Endothelial cell of umbilical vein (primary cell): ENCODE measurements around the gene RAD9A. TPM values are rescaled to one million over a fixed set of nuclear protein-coding genes. Genes with fewer than 3 reads are reported as not detected.
A peak's percentile ranks its signal among the peaks of the same experiment; 100 is the strongest.

ENCODE experiments used
- BruUV-seq: library from RNA; stranded (reverse); fragments of 400-500 nt; replicated peaks from 2 replicates; lab custom pipeline; 2021; lab: Mats Ljungman, UMichigan
- CTCF ChIA-PET: fragments of 300-600, 350-600 bp; sonication (Branson Sonifier 250); formaldehyde crosslinking; loops from one replicate; lab custom pipeline; 2021; ENCODE audit warnings: antibody characterized with exemption, inconsistent platforms; lab: Charles Lee
- POLR2A ChIA-PET: fragments of 300-600, 350-600 bp; sonication (Branson Sonifier 250); formaldehyde crosslinking; loops from one replicate; lab custom pipeline; 2021; ENCODE audit warnings: antibody characterized with exemption, inconsistent platforms; lab: Charles Lee
- DNase-seq: peaks from one replicate; pipeline ENCODE4 v3.0.0-alpha.2; 2011; ENCODE audit warnings: low read depth, low spot score
- FAIRE-seq: peaks from 2 replicates; lab custom pipeline; 2011; peaks lifted over from hg19 to GRCh38; lab: Jason Lieb, UNC
- H2AFZ ChIP-seq: 2 replicates; pipeline ENCODE4 v1.6.0; 2012; ENCODE audit warnings: low read depth, low read length, control low read depth, inconsistent platforms
- H3K27ac ChIP-seq: 2 replicates; pipeline ENCODE4 v1.5.1; 2011; ENCODE audit warnings: low read depth, mild to moderate bottlenecking, control low read depth, low read length, moderate library complexity; ENCODE audit not compliant: insufficient read depth
- H3K27me3 ChIP-seq, 2 experiments: 2 replicates each; pipeline versions ENCODE4 v1.6.0 to v1.6.1; 2011; ENCODE audit warnings: low read length in 2 of 2, mixed read lengths in 1 of 2; ENCODE audit not compliant: control insufficient read depth in 2 of 2, insufficient read depth in 2 of 2
- H3K36me3 ChIP-seq, 2 experiments: 2 replicates in 1 of 2; 3 replicates in 1 of 2; pipeline ENCODE4 v1.5.1; 2011; ENCODE audit warnings: low read length in 2 of 2, mild to moderate bottlenecking in 1 of 2, moderate library complexity in 1 of 2; ENCODE audit not compliant: control insufficient read depth in 2 of 2, insufficient read depth in 2 of 2; ENCODE audit errors: extremely low read depth in 1 of 2
- H3K4me1 ChIP-seq: 3 replicates; pipeline ENCODE4 v1.5.1; 2011; ENCODE audit warnings: mild to moderate bottlenecking, low read length; ENCODE audit not compliant: control insufficient read depth, insufficient read depth; ENCODE audit errors: extremely low read depth
- H3K4me2 ChIP-seq: 2 replicates; pipeline ENCODE4 v1.6.1; 2011; ENCODE audit warnings: low read length, control low read depth, mixed read lengths; ENCODE audit not compliant: insufficient read depth
- H3K4me3 ChIP-seq, 3 experiments: fragments of 200-600 bp in 1 of 3; sonication (generic), shearing (Covaris generic) in 1 of 3; replicated peaks in 1 of 3; 2 replicates each; pipeline ENCODE4 v1.5.1; 2011 to 2016; ENCODE audit warnings: control low read depth in 3 of 3, low read length in 3 of 3, mild to moderate bottlenecking in 2 of 3, inconsistent platforms in 1 of 3, low read depth in 1 of 3, moderate library complexity in 1 of 3; ENCODE audit not compliant: insufficient read depth in 1 of 3
- H3K79me2 ChIP-seq: 2 replicates; pipeline ENCODE4 v1.6.0; 2012; ENCODE audit warnings: low read length, inconsistent platforms; ENCODE audit not compliant: control insufficient read depth, insufficient read depth
- H3K9ac ChIP-seq: replicated peaks from 2 replicates; pipeline ENCODE3; 2011; ENCODE audit warnings: low read length, control low read depth; ENCODE audit not compliant: insufficient read depth; ENCODE audit errors: extremely low read depth
- H3K9me1 ChIP-seq: replicated peaks from 3 replicates; pipeline ENCODE4 v1.6.0; 2011; ENCODE audit warnings: mild to moderate bottlenecking, low read length; ENCODE audit not compliant: control insufficient read depth, insufficient read depth; ENCODE audit errors: extremely low read depth
- H3K9me3 ChIP-seq: replicated peaks from 2 replicates; pipeline ENCODE4 v1.5.1; 2012; ENCODE audit warnings: low read length, inconsistent platforms; ENCODE audit not compliant: control insufficient read depth, insufficient read depth
- H4K20me1 ChIP-seq: replicated peaks from 2 replicates; pipeline ENCODE3; 2011; ENCODE audit warnings: mild to moderate bottlenecking, low read length; ENCODE audit not compliant: control insufficient read depth, insufficient read depth; ENCODE audit errors: extremely low read depth
- EZH2 ChIP-seq: IDR thresholded peaks from 2 replicates; pipeline ENCODE4 v1.6.1; 2012; ENCODE audit warnings: borderline replicate concordance, low read depth, mild to moderate bottlenecking, moderate library complexity, low read length, inconsistent platforms; ENCODE audit not compliant: severe bottlenecking
- FOS ChIP-seq: IDR thresholded peaks from 2 replicates; pipeline ENCODE4 v1.6.1; 2011; ENCODE audit warnings: mild to moderate bottlenecking, low read length, moderate library complexity, borderline replicate concordance; ENCODE audit not compliant: insufficient read depth
- GATA2 ChIP-seq: IDR thresholded peaks from 2 replicates; pipeline ENCODE4 v1.7.0; 2011; ENCODE audit warnings: low read depth, mild to moderate bottlenecking, moderate library complexity, mixed read lengths, low read length; ENCODE audit not compliant: insufficient read length, insufficient read depth
- JUN ChIP-seq: IDR thresholded peaks from 2 replicates; pipeline ENCODE4 v1.6.1; 2011; ENCODE audit warnings: borderline replicate concordance, low read depth; ENCODE audit not compliant: insufficient read length, insufficient read depth
- MYC ChIP-seq: IDR thresholded peaks from one replicate; pipeline ENCODE4 v1.6.1; 2011; ENCODE audit warnings: mild to moderate bottlenecking, low read depth, low read length
- POLR2A ChIP-seq: IDR thresholded peaks from 2 replicates; pipeline ENCODE4 v1.6.1; 2012; ENCODE audit warnings: low read depth, mild to moderate bottlenecking, control low read depth, low read length
- POLR2AphosphoS5 ChIP-seq: IDR thresholded peaks from 2 replicates; pipeline ENCODE4 v1.6.1; 2012; ENCODE audit warnings: low read depth, mild to moderate bottlenecking, control low read depth, low read length, moderate library complexity; ENCODE audit not compliant: insufficient read depth
- dilution Hi-C: fragments of 300-500 bp; cut with MboI; formaldehyde crosslinking; loops from one replicate; pipeline ENCODE4 v1.15.0; 2019; ENCODE audit warnings: low sequenced_read_pairs; ENCODE audit not compliant: extremely low pct_ligation_motif_present
- intact Hi-C: fragments of 100-400 bp; cut with micrococcal nuclease; formaldehyde crosslinking; loops from one replicate; pipeline ENCODE4 v1.10.0; 2022
- polyA plus RNA-seq, 4 experiments: library from polyadenylated mRNA; depleted of rRNA in 3 of 4; stranded (reverse) in 3 of 4; unstranded in 1 of 4; fragments of >200 nt; gene quantifications; 2 replicates each; pipeline versions ENCODE4 v1.2.1 to v1.2.3, GENCODE V29; 2011 to 2012; ENCODE audit warnings: missing spikeins in 1 of 4
- total RNA-seq: library from RNA; stranded (reverse); gene quantifications from 2 replicates; pipeline ENCODE4 v1.2.3, GENCODE V29; 2021
- TF ChIP-seq, protein P1 (sequence below), 2 donors: IDR thresholded peaks; 1 replicate in 1 of 2; 2 replicates in 1 of 2; pipeline ENCODE4 v1.5.1; 2011; ENCODE audit warnings: low read length in 2 of 2, mild to moderate bottlenecking in 2 of 2, moderate library complexity in 2 of 2, control low read depth in 1 of 2, inconsistent platforms in 1 of 2, low read depth in 1 of 2; ENCODE audit not compliant: insufficient read depth in 1 of 2; ENCODE audit errors: extremely low read depth in 1 of 2
- TF ChIP-seq, protein P2 (sequence below): IDR thresholded peaks from 2 replicates; pipeline ENCODE4 v1.6.1; 2011; ENCODE audit not compliant: insufficient read depth, insufficient read length

The RAD9A gene
- total and polyA plus RNA-seq, 2 donors (not counting 3 experiments of a cell fraction or from before 2014, with no cell fraction given) = 18.4 to 22.2 TPM

DNA sequence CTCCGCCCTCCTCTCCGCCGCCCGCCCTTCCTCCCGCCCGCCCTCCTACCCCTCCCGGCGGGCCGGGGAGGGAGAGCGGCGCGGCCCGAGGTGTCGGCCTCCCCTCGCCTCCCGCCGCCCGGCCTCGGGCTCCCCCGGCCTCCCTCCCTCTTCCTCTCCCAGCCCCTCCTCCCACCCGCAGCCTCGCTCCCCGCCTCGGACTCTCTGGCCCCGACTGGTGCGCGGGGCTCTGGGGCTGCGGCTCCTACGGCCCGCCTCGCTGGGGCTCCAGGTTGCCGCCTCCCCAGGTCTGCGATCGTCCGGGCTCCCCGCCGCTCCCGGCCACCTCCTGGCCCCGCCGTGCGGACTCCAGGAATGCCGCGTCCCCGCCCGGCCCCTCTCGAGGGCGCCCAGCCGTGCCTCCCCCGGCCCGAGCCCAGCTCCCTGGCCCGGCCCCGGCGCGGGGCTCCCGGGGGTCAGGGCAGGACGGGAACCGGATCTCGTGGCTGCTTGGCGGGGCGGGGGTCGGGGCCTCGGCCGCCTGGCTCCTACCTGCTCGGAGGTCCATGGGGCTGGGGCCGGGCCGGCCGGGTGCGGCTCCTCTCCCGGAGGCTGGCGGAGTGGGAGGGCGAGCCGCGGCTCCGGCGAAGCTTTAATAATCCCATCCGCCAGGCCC, 18.7 kb upstream of the RAD9A start, which contains the start of gene CLCF1:
Gene CLCF1, minus strand, starts transcription at position 606 of the 655 bp plus-strand sequence. Its CDS starts 59 bp downstream, at position 547.
- Histone ChIP-seq H3K9ac (peak within 1 kb of the TSS; percentile 67), H3K4me1 (peaks cover 38% of the 10 kb centered on the region), H2AFZ (peak within 1 kb of the TSS; percentile 30), H3K36me3 (no peaks in the 10 kb centered on the region), H3K9me3 (no peaks in the 10 kb centered on the region), H3K79me2 (peaks cover 14% of the 10 kb centered on the region), H4K20me1 (no peaks in the 10 kb centered on the region), H3K9me1 (no peaks in the 10 kb centered on the region), H3K4me3 (peak within 1 kb of the TSS; percentile 51 to 86 (median 64)), H3K4me2 (peak within 1 kb of the TSS; percentile 64), H3K27ac (peak within 1 kb of the TSS; percentile 63), H3K27me3 (peaks cover 0 to 3% of the 10 kb centered on the region in 2 experiments)
- BruUV-seq = TSS peak; percentile 38
- DNase-seq = no peak
- peak; percentile 59 for FAIRE-seq
- dilution Hi-C loops (no loop called here), intact Hi-C loops (no loop called here)
- CTCF ChIA-PET = interaction anchor here (0.7 to 19.7 kb wide), 8 partner anchors 8 to 313 kb away, joined by 3 to 1051 read pairs (median 9); partner anchors contain the start of genes POLD4 and PPP1CA
- POLR2A ChIA-PET = interaction anchor here (0.6 to 1.4 kb wide), 2 partner anchors 9 to 16 kb away, joined by 3 read pairs; no protein-coding TSS in a partner anchor
- TF ChIP-seq GATA2 = no peak
- peak; percentile 72 for TF ChIP-seq POLR2A

DNA sequence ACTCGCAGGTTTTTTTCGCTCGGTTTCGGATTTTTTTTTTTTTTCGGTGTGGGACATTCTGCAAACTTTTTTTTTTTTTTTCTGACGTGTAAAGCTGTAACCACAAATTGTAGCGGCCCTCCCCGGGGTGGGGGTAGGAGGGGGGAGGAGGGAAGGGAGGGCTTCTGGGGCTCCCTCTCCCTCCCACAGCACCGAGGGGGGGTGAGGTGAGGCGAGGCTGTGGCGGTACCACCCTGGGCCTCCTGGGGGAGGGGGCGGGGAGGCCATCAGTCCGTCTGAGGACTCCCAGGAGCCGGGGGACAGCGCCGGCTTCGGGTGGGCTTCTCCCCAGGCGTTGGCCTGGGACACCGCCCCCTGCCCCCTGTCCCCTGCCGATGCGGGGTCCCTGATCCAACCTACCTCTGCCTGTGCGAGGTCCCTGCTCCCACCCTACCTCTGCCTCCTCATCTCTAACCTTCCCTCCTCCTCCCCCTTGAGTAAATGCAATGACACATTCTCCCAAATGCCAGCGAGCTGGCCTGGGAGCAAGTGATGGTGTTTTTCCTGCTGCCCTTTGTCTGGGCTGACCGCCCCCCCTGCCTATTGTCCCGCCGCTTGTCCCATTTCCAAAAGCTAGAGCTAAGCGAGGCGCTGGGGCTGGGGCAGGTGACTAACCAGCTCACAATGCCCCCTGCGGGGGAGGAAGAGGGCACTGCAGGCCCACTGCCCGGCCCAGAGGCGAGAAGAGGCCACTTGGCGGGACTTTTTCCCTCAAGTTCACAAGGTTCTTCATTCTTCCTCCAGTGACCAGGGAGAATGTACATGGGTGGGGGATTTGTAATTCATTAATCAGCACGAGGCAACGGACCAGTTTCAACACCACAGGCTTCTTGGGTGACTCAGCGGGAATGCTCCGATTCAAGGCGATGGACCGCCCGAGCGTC, 17.9 kb upstream of the RAD9A start:
- dilution Hi-C loops (no loop called here), intact Hi-C loops (loop anchor here (1.0 kb wide), 2 partner anchors 17 to 86 kb away; no protein-coding TSS in a partner anchor)
- H3K9me3 ChIP-seq = no peaks in the 10 kb centered on the region
- H3K4me3 ChIP-seq = peak overlapping the region; percentile 51 to 86 (median 64)
- FAIRE-seq = peak; percentile 90
- H4K20me1 ChIP-seq = no peaks in the 10 kb centered on the region
- peak; percentile 82 for DNase-seq
- TF ChIP-seq POLR2AphosphoS5 (peak; percentile 62), GATA2 (no peak), EZH2 (no peak), MYC (no peak), FOS (peak; percentile 43), POLR2A (peak; percentile 58), JUN (no peak)
- TF ChIP-seq, protein P1, sequence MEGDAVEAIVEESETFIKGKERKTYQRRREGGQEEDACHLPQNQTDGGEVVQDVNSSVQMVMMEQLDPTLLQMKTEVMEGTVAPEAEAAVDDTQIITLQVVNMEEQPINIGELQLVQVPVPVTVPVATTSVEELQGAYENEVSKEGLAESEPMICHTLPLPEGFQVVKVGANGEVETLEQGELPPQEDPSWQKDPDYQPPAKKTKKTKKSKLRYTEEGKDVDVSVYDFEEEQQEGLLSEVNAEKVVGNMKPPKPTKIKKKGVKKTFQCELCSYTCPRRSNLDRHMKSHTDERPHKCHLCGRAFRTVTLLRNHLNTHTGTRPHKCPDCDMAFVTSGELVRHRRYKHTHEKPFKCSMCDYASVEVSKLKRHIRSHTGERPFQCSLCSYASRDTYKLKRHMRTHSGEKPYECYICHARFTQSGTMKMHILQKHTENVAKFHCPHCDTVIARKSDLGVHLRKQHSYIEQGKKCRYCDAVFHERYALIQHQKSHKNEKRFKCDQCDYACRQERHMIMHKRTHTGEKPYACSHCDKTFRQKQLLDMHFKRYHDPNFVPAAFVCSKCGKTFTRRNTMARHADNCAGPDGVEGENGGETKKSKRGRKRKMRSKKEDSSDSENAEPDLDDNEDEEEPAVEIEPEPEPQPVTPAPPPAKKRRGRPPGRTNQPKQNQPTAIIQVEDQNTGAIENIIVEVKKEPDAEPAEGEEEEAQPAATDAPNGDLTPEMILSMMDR (IDR thresholded peaks at IDR 0.05; ENCODE audit: extremely low read depth in 1 of 2, insufficient read depth in 1 of 2, low read depth in 1 of 2, low read length in 2 of 2) = peak; percentile 60 to 79
- TF ChIP-seq, protein P2, sequence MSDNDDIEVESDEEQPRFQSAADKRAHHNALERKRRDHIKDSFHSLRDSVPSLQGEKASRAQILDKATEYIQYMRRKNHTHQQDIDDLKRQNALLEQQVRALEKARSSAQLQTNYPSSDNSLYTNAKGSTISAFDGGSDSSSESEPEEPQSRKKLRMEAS = no peak
- H3K9ac ChIP-seq = peak overlapping the region; percentile 67
- BruUV-seq = no TSS peak
- POLR2A ChIA-PET = interaction anchor here (0.6 to 1.4 kb wide), 2 partner anchors 17 to 28 kb away, joined by 3 to 4 read pairs; partner anchors contain the start of gene PPP1CA
- H3K4me2 ChIP-seq = peak overlapping the region; percentile 64
- H3K4me1 ChIP-seq = peaks cover 38% of the 10 kb centered on the region
- CTCF ChIA-PET = interaction anchor here (0.6 to 19.7 kb wide), 15 partner anchors 7 to 313 kb away, joined by 3 to 1051 read pairs (median 5); partner anchors contain the start of genes POLD4, PPP1CA and RAD9A
- H3K27ac ChIP-seq = peak overlapping the region; percentile 63
- H3K27me3 ChIP-seq = peaks cover 0 to 3% of the 10 kb centered on the region in 2 experiments
- no peaks in the 10 kb centered on the region for H3K9me1 ChIP-seq
- peaks cover 14% of the 10 kb centered on the region for H3K79me2 ChIP-seq
- H2AFZ ChIP-seq = peak overlapping the region; percentile 30
- no peaks in the 10 kb centered on the region for H3K36me3 ChIP-seq
